MCF 10A (cell line): ENCODE results near the gene ESD. TPM values are rescaled to one million over a fixed set of nuclear protein-coding genes. Genes with fewer than 3 reads are reported as not detected.

Experiments used
- BruUV-seq: library from RNA; stranded (reverse); fragments of 400-500 nt; replicated peaks from 2 replicates; lab custom pipeline; 2021; lab: Mats Ljungman, UMichigan
- CTCF ChIA-PET: fragments of 300-600 bp; sonication (Branson Sonifier 250); formaldehyde crosslinking; extraction: SDS; loops from one replicate; lab custom pipeline; 2021; ENCODE audit warnings: antibody characterized with exemption, inconsistent platforms; lab: Yijun Ruan, JAX
- POLR2A ChIA-PET: fragments of 300-600, 350-650 bp; sonication (Branson Sonifier 250); formaldehyde crosslinking; extraction: SDS; loops from one replicate; lab custom pipeline; 2020; ENCODE audit warnings: antibody characterized with exemption, inconsistent platforms; lab: Yijun Ruan, JAX
- DNase-seq: peaks from one replicate; pipeline ENCODE4 v3.0.0-alpha.2; 2018; ENCODE audit not compliant: unreplicated experiment
- H3K27ac Mint-ChIP-seq: one replicate; pipeline ENCODE4 v1.8.0; 2022; ENCODE audit warnings: mild to moderate bottlenecking, low read depth, mixed read lengths; ENCODE audit not compliant: unreplicated experiment
- H3K27me3 Mint-ChIP-seq: one replicate; pipeline ENCODE4 v1.8.0; 2022; ENCODE audit warnings: mixed read lengths; ENCODE audit not compliant: insufficient read depth, unreplicated experiment
- H3K36me3 Mint-ChIP-seq: one replicate; pipeline ENCODE4 v1.8.0; 2022; ENCODE audit warnings: mild to moderate bottlenecking, moderate library complexity, mixed read lengths; ENCODE audit not compliant: insufficient read depth, unreplicated experiment
- H3K4me1 Mint-ChIP-seq: one replicate; pipeline ENCODE4 v1.8.0; 2022; ENCODE audit warnings: mixed read lengths; ENCODE audit not compliant: insufficient read depth, unreplicated experiment
- H3K4me3 Mint-ChIP-seq: one replicate; pipeline ENCODE4 v1.8.0; 2022; ENCODE audit warnings: mild to moderate bottlenecking, moderate library complexity, mixed read lengths; ENCODE audit not compliant: unreplicated experiment
- H3K9me3 Mint-ChIP-seq: one replicate; pipeline ENCODE4 v1.8.0; 2022; ENCODE audit warnings: mixed read lengths; ENCODE audit not compliant: unreplicated experiment
- intact Hi-C: fragments of 100-400 bp; cut with micrococcal nuclease; formaldehyde crosslinking; loops from 2 replicates; pipeline ENCODE4 v1.14.1; 2022
- total RNA-seq: library from RNA; stranded (reverse); gene quantifications from 2 replicates; pipeline ENCODE4 v1.2.3, GENCODE V29; 2022
- TF ChIP-seq, protein P1 (sequence below): fragments of 200-600 bp; IDR thresholded peaks from one replicate; pipeline ENCODE4 v1.8.0; 2022; ENCODE audit warnings: antibody characterized with exemption, mild to moderate bottlenecking; ENCODE audit not compliant: unreplicated experiment

Gene ESD
- total RNA-seq, 1 experiment from 2014 or later = 105 TPM

DNA sequence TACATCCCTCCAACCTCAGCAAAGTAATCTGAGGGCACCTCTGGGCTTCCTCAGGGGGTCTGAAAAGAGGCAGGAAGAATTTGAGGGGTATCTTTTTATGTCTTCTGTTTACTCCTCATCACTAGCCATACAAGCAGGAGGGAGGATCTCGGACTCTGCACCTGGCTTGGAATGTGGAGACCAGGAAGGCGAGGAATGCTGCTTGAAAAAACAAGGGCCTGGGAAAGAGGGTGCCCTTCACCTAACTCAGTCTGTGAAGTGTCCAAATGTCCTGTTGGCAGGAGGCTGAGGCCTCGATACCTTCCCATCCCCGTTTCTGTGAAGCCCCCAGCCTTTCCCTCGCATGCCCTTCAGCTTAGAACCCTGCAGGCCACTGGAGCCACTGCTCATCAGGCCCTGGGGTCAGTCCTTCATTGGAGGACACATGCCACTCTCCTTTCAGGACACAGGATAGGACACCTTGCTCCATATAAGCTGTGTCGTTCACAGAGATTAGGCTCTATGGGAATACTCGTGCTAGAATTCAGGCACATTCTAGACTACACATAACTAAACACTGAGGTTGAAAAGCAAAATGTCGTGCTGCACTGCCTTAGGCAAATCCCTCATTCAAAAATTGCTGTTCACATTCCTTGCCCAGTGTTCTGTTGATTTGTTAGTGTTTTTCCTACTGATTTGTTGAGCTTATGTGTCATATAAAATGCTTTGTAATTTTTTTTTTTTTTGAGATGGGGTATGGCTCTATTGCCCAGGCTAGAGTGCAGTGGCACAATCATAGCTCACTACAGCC, 49.7 kb downstream of the ESD start:
- Mint-ChIP-seq H3K36me3 (peaks cover 28% of the 10 kb centered on the region), H3K4me1 (no peaks in the 10 kb centered on the region), H3K27me3 (no peaks in the 10 kb centered on the region), H3K9me3 (no peaks in the 10 kb centered on the region), H3K27ac (no peak overlapping the region), H3K4me3 (no peak overlapping the region)
- BruUV-seq = no TSS peak
- ChIA-PET POLR2A (interaction anchor here (0.6 kb wide), 1 partner anchor 22 kb away, joined by 4 read pairs; no protein-coding TSS in a partner anchor), CTCF (interaction anchor here (0.7 to 1.0 kb wide), 2 partner anchors 14 to 18 kb away, joined by 3 to 5 read pairs; no protein-coding TSS in a partner anchor)
- intact Hi-C loops = no loop called here
- TF ChIP-seq, protein P1, sequence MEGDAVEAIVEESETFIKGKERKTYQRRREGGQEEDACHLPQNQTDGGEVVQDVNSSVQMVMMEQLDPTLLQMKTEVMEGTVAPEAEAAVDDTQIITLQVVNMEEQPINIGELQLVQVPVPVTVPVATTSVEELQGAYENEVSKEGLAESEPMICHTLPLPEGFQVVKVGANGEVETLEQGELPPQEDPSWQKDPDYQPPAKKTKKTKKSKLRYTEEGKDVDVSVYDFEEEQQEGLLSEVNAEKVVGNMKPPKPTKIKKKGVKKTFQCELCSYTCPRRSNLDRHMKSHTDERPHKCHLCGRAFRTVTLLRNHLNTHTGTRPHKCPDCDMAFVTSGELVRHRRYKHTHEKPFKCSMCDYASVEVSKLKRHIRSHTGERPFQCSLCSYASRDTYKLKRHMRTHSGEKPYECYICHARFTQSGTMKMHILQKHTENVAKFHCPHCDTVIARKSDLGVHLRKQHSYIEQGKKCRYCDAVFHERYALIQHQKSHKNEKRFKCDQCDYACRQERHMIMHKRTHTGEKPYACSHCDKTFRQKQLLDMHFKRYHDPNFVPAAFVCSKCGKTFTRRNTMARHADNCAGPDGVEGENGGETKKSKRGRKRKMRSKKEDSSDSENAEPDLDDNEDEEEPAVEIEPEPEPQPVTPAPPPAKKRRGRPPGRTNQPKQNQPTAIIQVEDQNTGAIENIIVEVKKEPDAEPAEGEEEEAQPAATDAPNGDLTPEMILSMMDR = no peak
- no peak for DNase-seq

DNA sequence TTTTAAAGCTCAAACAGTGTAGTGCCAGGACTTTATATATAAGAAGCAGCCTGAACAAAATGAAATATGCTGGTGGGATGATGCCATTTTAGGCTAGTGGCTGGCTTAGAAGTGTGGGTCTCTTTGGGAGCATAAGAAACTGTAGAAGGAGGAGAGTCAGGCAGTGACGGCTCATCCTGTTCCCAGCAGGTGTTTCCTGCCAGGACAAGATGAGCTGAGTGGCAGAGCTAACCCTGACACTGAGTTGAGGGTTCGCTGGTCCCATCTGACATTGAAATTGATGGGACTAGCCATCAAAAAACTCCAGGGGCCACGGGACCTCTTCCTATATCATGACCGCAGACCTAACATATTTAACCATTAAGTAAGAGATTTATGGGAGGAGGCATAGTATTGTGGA, 51.3 kb downstream of the ESD start:
- Mint-ChIP-seq H3K4me1 (no peaks in the 10 kb centered on the region), H3K36me3 (peaks cover 24% of the 10 kb centered on the region), H3K9me3 (no peaks in the 10 kb centered on the region), H3K4me3 (no peak overlapping the region), H3K27ac (no peak overlapping the region), H3K27me3 (no peaks in the 10 kb centered on the region)
- TF ChIP-seq, protein P1 = no peak
- intact Hi-C loops = no loop called here
- POLR2A ChIA-PET = no interaction called here
- CTCF ChIA-PET = interaction anchor here (0.5 kb wide), 1 partner anchor 151 kb away, joined by 4 read pairs; no protein-coding TSS in a partner anchor
- BruUV-seq = no TSS peak
- DNase-seq = no peak

DNA sequence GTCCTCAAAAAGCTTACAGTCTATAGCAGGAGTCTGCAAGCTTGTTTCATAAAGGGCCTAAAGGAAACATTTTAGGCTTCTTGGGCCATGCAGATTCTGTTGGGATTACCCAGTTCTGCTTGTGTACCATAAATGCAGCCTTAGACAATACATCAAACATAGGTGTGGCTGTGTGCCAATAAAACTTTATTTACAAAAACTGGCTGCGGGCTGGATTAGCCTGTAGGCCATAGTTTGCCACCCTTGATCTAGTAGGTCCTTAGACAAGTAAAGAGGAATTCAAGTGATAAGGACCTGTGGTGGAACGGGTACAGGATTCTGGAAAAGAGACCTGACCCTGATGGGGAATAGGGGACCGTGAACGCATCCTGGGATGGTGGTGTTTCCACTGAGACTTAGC, 51.9 kb downstream of the ESD start:
- BruUV-seq = no TSS peak
- no peak overlapping the region for H3K4me3 Mint-ChIP-seq
- H3K36me3 Mint-ChIP-seq = peaks cover 17% of the 10 kb centered on the region
- no peaks in the 10 kb centered on the region for H3K4me1 Mint-ChIP-seq
- ChIA-PET POLR2A (no interaction called here), CTCF (no interaction called here)
- TF ChIP-seq, protein P1 = no peak
- intact Hi-C loops = no loop called here
- no peaks in the 10 kb centered on the region for H3K27me3 Mint-ChIP-seq
- no peak for DNase-seq
- H3K9me3 Mint-ChIP-seq = no peaks in the 10 kb centered on the region
- no peak overlapping the region for H3K27ac Mint-ChIP-seq

DNA sequence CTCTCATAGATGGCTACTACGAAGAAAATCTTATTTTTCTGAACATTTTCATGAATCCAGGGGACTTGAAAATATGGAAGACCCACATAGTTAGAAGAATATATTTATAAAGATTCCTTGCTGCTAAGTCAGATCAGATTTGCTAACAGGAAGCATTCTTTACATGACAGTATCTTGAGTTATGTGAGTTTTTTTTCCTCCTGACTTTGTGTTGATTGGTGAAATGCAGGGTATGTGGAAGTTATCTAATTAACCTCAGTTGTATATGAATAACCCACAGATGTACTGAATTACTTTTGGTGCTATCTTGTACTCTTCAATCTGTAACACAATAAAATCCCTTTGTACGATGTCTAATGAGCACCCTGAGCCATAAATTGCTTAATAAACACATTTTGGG, 53.8 kb downstream of the ESD start:
- H3K36me3 Mint-ChIP-seq = peaks cover 15% of the 10 kb centered on the region
- no peak for DNase-seq
- H3K4me1 Mint-ChIP-seq = no peaks in the 10 kb centered on the region
- no peaks in the 10 kb centered on the region for H3K27me3 Mint-ChIP-seq
- H3K9me3 Mint-ChIP-seq = no peaks in the 10 kb centered on the region
- no TSS peak for BruUV-seq
- ChIA-PET CTCF (no interaction called here), POLR2A (interaction anchor here (0.9 kb wide), 1 partner anchor 8 kb away, joined by 3 read pairs; no protein-coding TSS in a partner anchor)
- intact Hi-C loops = no loop called here
- TF ChIP-seq, protein P1 = no peak
- H3K27ac Mint-ChIP-seq = no peak overlapping the region
- no peak overlapping the region for H3K4me3 Mint-ChIP-seq
